DOHH2 (cell line): ENCODE measurements around the gene COLQ.

Source experiments
- H3F3A ChIP-seq: fragments of 200-600 bp; sonication (generic), shearing (Covaris generic); 2 replicates; pipeline ENCODE4 v1.6.0; 2016; ENCODE audit warnings: antibody characterized with exemption, mild to moderate bottlenecking; ENCODE audit not compliant: control insufficient read depth, insufficient read depth
- H3K27ac ChIP-seq: fragments of 200-600 bp; sonication (generic); 2 replicates; pipeline ENCODE4 v1.5.1; 2014; ENCODE audit warnings: low read depth, mild to moderate bottlenecking, low read length, moderate library complexity
- H3K27me3 ChIP-seq: fragments of 200-600 bp; sonication (generic); 2 replicates; pipeline ENCODE4 v1.6.1; 2014; ENCODE audit warnings: mild to moderate bottlenecking, low read length, mixed read lengths; ENCODE audit not compliant: control insufficient read depth
- H3K36me3 ChIP-seq: fragments of 200-600 bp; sonication (generic); 2 replicates; pipeline ENCODE4 v1.6.1; 2014; ENCODE audit warnings: mild to moderate bottlenecking, low read length, moderate library complexity, mixed read lengths; ENCODE audit not compliant: control insufficient read depth
- H3K4me1 ChIP-seq: fragments of 200-600 bp; sonication (generic); 2 replicates; pipeline ENCODE4 v1.6.1; 2014; ENCODE audit warnings: mild to moderate bottlenecking, low read length, mixed read lengths; ENCODE audit not compliant: control insufficient read depth
- H3K4me2 ChIP-seq: fragments of 200-600 bp; sonication (generic); 2 replicates; pipeline ENCODE4 v1.6.0; 2014; ENCODE audit warnings: mild to moderate bottlenecking, low read length, moderate library complexity
- H3K4me3 ChIP-seq: fragments of 200-600 bp; sonication (generic); 2 replicates; pipeline ENCODE4 v1.5.1; 2014; ENCODE audit warnings: mild to moderate bottlenecking, low read length, mixed read lengths
- H3K79me2 ChIP-seq: fragments of 200-600 bp; sonication (generic); 2 replicates; pipeline ENCODE4 v1.6.1; 2014; ENCODE audit warnings: mild to moderate bottlenecking, low read length, mixed read lengths; ENCODE audit not compliant: control insufficient read depth
- H3K9me2 ChIP-seq: fragments of 200-600 bp; sonication (generic); replicated peaks from 2 replicates; pipeline ENCODE4 v1.6.1; 2014; ENCODE audit warnings: mild to moderate bottlenecking, low read length, mixed read lengths; ENCODE audit not compliant: control insufficient read depth
- H3K9me3 ChIP-seq: fragments of 200-600 bp; sonication (generic); 2 replicates; pipeline ENCODE4 v1.6.1; 2014; ENCODE audit warnings: antibody characterized with exemption, low read length, mixed read lengths; ENCODE audit not compliant: control insufficient read depth, insufficient read depth
- H4K20me1 ChIP-seq: fragments of 200-600 bp; sonication (generic); 2 replicates; pipeline ENCODE4 v1.6.0; 2014; ENCODE audit warnings: low read depth, mild to moderate bottlenecking, antibody characterized with exemption, low read length, moderate library complexity; ENCODE audit not compliant: control insufficient read depth, insufficient read depth
- EZH2phosphoT487 ChIP-seq: fragments of 200-600 bp; sonication (generic); IDR thresholded peaks from 2 replicates; pipeline ENCODE4 v1.6.1; 2017; ENCODE audit warnings: borderline replicate concordance, mild to moderate bottlenecking, antibody characterized with exemption, low read length, moderate library complexity, mixed read lengths
- TF ChIP-seq, protein P1 (sequence below): fragments of 200-600 bp; sonication (generic); IDR thresholded peaks from one replicate; pipeline ENCODE4 v1.5.1; 2014; ENCODE audit warnings: antibody characterized with exemption, mild to moderate bottlenecking, low read depth, low read length; ENCODE audit not compliant: poor library complexity, severe bottlenecking

The COLQ gene

DNA sequence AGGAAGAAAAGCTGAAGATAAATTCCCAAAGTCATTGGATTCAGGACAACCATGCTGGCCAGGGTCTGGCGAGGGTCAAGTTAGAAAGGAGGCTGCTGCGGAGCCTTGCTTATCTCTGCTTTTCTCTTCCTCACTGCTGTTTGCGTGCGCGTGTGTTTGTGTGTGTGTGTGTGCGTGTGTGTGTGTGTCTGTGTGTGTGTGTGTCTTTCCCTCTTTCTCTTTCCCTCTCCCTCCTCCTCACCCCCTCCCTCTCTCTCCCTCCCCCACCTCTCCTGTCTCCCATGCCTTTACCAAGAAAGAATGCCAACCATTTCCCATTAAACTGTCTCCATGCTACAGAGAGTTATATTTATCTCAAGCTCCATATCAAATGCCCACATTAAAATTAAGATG is at the start of gene COLQ:
Gene COLQ, minus strand, starts transcription at position 134 of the 393 bp plus-strand sequence. Its CDS starts 81 bp downstream, at position 53.
- Histone ChIP-seq H3F3A (no peaks in the 10 kb centered on the region), H3K27ac (no peak within 1 kb of the TSS), H3K9me3 (no peaks in the 10 kb centered on the region), H3K36me3 (no peaks in the 10 kb centered on the region), H3K27me3 (peaks cover 16% of the 10 kb centered on the region), H3K4me1 (peaks cover 9% of the 10 kb centered on the region), H3K9me2 (no peaks in the 10 kb centered on the region), H3K79me2 (no peaks in the 10 kb centered on the region), H4K20me1 (no peaks in the 10 kb centered on the region), H3K4me2 (no peak within 1 kb of the TSS), H3K4me3 (no peak within 1 kb of the TSS)
- TF ChIP-seq EZH2phosphoT487, result no peak
- TF ChIP-seq, protein P1, sequence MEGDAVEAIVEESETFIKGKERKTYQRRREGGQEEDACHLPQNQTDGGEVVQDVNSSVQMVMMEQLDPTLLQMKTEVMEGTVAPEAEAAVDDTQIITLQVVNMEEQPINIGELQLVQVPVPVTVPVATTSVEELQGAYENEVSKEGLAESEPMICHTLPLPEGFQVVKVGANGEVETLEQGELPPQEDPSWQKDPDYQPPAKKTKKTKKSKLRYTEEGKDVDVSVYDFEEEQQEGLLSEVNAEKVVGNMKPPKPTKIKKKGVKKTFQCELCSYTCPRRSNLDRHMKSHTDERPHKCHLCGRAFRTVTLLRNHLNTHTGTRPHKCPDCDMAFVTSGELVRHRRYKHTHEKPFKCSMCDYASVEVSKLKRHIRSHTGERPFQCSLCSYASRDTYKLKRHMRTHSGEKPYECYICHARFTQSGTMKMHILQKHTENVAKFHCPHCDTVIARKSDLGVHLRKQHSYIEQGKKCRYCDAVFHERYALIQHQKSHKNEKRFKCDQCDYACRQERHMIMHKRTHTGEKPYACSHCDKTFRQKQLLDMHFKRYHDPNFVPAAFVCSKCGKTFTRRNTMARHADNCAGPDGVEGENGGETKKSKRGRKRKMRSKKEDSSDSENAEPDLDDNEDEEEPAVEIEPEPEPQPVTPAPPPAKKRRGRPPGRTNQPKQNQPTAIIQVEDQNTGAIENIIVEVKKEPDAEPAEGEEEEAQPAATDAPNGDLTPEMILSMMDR, result no peak

DNA sequence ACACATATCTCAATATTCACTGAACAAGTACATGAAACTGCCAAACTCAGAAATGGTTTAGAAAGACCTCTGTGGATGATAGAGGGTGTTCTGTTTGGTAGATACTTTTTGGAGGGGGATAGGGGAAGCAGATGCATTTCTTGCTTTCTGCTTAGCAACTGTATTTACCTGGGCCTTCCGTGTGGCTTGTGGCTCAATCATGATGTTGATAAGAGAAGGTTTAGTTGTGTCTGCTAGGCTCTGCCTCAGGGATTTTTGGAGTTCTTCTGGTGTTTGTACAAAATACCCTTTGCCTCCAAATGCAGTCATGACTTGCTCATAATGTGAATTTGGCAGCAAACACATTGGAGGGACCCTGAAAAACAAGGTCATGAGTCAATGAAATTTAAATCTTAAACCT is 41.7 kb upstream of the COLQ start:
- Histone ChIP-seq H4K20me1 (no peaks in the 10 kb centered on the region), H3K4me1 (no peaks in the 10 kb centered on the region), H3K27me3 (no peaks in the 10 kb centered on the region), H3K79me2 (no peaks in the 10 kb centered on the region), H3K4me3 (no peak overlapping the region), H3K9me2 (no peaks in the 10 kb centered on the region), H3K9me3 (no peaks in the 10 kb centered on the region), H3K4me2 (no peak overlapping the region), H3K27ac (no peak overlapping the region), H3F3A (no peaks in the 10 kb centered on the region), H3K36me3 (peaks cover 48% of the 10 kb centered on the region)
- no peak for TF ChIP-seq EZH2phosphoT487
- TF ChIP-seq, protein P1, result no peak

- H4K20me1 ChIP-seq, result no peaks in the 10 kb centered on the region
- no peak overlapping the region for H3K27ac ChIP-seq
- H3K36me3 ChIP-seq, result peaks cover 43% of the 10 kb centered on the region
- no peaks in the 10 kb centered on the region for H3K9me2 ChIP-seq
- H3K79me2 ChIP-seq, result no peaks in the 10 kb centered on the region
- H3K4me2 ChIP-seq, result no peak overlapping the region
- TF ChIP-seq, protein P1, result no peak
- TF ChIP-seq EZH2phosphoT487, result no peak
- no peaks in the 10 kb centered on the region for H3K27me3 ChIP-seq
- H3K4me1 ChIP-seq, result peaks cover 3% of the 10 kb centered on the region
- H3F3A ChIP-seq, result no peaks in the 10 kb centered on the region
- H3K9me3 ChIP-seq, result no peaks in the 10 kb centered on the region
- no peak overlapping the region for H3K4me3 ChIP-seq
Measured at GRCh38 chr3:15562560-15562959, 41.1 kb upstream of the COLQ start.

DNA sequence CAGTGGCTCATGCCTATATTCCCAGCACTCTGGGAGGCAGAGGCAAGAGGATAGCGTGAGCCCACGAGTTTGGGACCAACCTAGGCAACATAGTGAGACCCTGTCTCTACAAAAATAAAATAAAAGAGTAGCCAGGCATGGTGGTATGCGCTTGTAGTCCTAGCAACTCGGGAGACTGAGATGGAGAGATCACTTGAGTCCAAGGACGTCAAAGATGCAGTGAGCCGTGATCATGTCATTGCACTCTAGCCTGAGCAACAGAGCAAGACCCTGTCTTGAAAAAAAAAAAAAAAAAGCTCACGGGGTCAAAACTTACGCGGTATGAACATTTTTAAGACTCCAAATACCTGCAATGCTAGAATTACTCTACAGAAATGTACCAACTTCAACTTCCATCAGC is 37.1 kb upstream of the COLQ start:
- H3K27me3 ChIP-seq, result no peaks in the 10 kb centered on the region
- TF ChIP-seq, protein P1, result no peak
- TF ChIP-seq EZH2phosphoT487, result no peak
- no peaks in the 10 kb centered on the region for H3K79me2 ChIP-seq
- H3K4me2 ChIP-seq, result no peak overlapping the region
- H3K4me1 ChIP-seq, result peaks cover 18% of the 10 kb centered on the region
- H4K20me1 ChIP-seq, result no peaks in the 10 kb centered on the region
- H3K4me3 ChIP-seq, result no peak overlapping the region
- no peaks in the 10 kb centered on the region for H3K9me3 ChIP-seq
- no peak overlapping the region for H3K27ac ChIP-seq
- no peaks in the 10 kb centered on the region for H3K9me2 ChIP-seq
- peaks cover 2% of the 10 kb centered on the region; the same call in 1 of the 2 replicates for H3F3A ChIP-seq
- H3K36me3 ChIP-seq, result peaks cover 20% of the 10 kb centered on the region
